ENCODE measurements around the gene LOXL3. TPM values are rescaled to one million over a fixed set of nuclear protein-coding genes. Genes with fewer than 3 reads are reported as not detected.

LOXL3 gene
- total and polyA plus RNA-seq, 2 donors: 8.6 to 14.6 TPM

- Histone ChIP-seq H3K4me3 (ENCODE audit: low read depth, low read length) (no peak overlapping the region), H3K4me1 (ENCODE audit: insufficient read depth) (no peaks in the 10 kb centered on the region), H3K27ac (ENCODE audit: low read depth) (no peak overlapping the region), H3K36me3 (ENCODE audit: insufficient read depth) (no peaks in the 10 kb centered on the region)
- WGBS: 96% methylated on average over 14 of the region's 14 CpGs
- DNase-seq (ENCODE audit: extremely low spot score): no peak
These were observed 48.1 kb downstream of the LOXL3 start for GRCh38 chr2:74505448-74506246.

GRCh38 chr2:74504591-74504990, 49.2 kb downstream of the LOXL3 start:
- Histone ChIP-seq H3K27ac (ENCODE audit: low read depth) (no peak overlapping the region), H3K36me3 (ENCODE audit: insufficient read depth) (no peaks in the 10 kb centered on the region), H3K4me1 (ENCODE audit: insufficient read depth) (no peaks in the 10 kb centered on the region), H3K4me3 (ENCODE audit: low read depth, low read length) (no peak overlapping the region)
- 95% methylated on average over 3 of the region's 3 CpGs for WGBS
- no peak for DNase-seq (ENCODE audit: extremely low spot score)

- H3K4me3 ChIP-seq (ENCODE audit: low read depth, low read length): peak overlapping the region; percentile 48
- H3K27ac ChIP-seq (ENCODE audit: low read depth): no peak overlapping the region
- H3K36me3 ChIP-seq (ENCODE audit: insufficient read depth): no peaks in the 10 kb centered on the region
- DNase-seq (ENCODE audit: extremely low spot score): no peak
- 43% methylated on average over 45 of the region's 45 CpGs for WGBS
- H3K4me1 ChIP-seq (ENCODE audit: insufficient read depth): no peaks in the 10 kb centered on the region
These were observed 50.0 kb downstream of the LOXL3 start for GRCh38 chr2:74503506-74504475.

- no peak overlapping the region for H3K27ac ChIP-seq (ENCODE audit: low read depth)
These were observed 50.8 kb downstream of the LOXL3 start for GRCh38 chr2:74502720-74503505.

GRCh38 chr2:74502147-74502719, 51.5 kb downstream of the LOXL3 start:
- Histone ChIP-seq H3K4me3 (ENCODE audit: low read depth, low read length) (peak overlapping the region; percentile 48), H3K4me1 (ENCODE audit: insufficient read depth) (no peaks in the 10 kb centered on the region), H3K36me3 (ENCODE audit: insufficient read depth) (no peaks in the 10 kb centered on the region), H3K27ac (ENCODE audit: low read depth) (no peak overlapping the region)
- no peak for DNase-seq (ENCODE audit: extremely low spot score)
- WGBS: 29% methylated on average over 32 of the region's 32 CpGs

More at GRCh38 chr2:74502720-74503505, 50.8 kb downstream of the LOXL3 start:
- no peak for DNase-seq (ENCODE audit: extremely low spot score)
- Histone ChIP-seq H3K36me3 (ENCODE audit: insufficient read depth) (no peaks in the 10 kb centered on the region), H3K4me3 (ENCODE audit: low read depth, low read length) (peak overlapping the region; percentile 48), H3K4me1 (ENCODE audit: insufficient read depth) (no peaks in the 10 kb centered on the region)
- WGBS: 3% methylated on average over 67 of the region's 67 CpGs

- Histone ChIP-seq H3K4me1 (ENCODE audit: insufficient read depth) (no peaks in the 10 kb centered on the region), H3K36me3 (ENCODE audit: insufficient read depth) (no peaks in the 10 kb centered on the region), H3K27ac (ENCODE audit: low read depth) (no peak overlapping the region), H3K4me3 (ENCODE audit: low read depth, low read length) (no peak overlapping the region)
- WGBS: 81% methylated on average over 18 of the region's 18 CpGs
- DNase-seq (ENCODE audit: extremely low spot score): no peak
These were observed 52.2 kb downstream of the LOXL3 start for GRCh38 chr2:74501335-74502071.

- no peak for DNase-seq (ENCODE audit: extremely low spot score)
- Histone ChIP-seq H3K27ac (ENCODE audit: low read depth) (no peak overlapping the region), H3K4me3 (ENCODE audit: low read depth, low read length) (no peak overlapping the region), H3K4me1 (ENCODE audit: insufficient read depth) (no peaks in the 10 kb centered on the region), H3K36me3 (ENCODE audit: insufficient read depth) (no peaks in the 10 kb centered on the region)
These were observed 53.2 kb downstream of the LOXL3 start for GRCh38 chr2:74500578-74500946.

GRCh38 chr2:74499940-74500577, 53.7 kb downstream of the LOXL3 start:
- H3K36me3 ChIP-seq (ENCODE audit: insufficient read depth): no peaks in the 10 kb centered on the region
- 47% methylated on average over 15 of the region's 15 CpGs for WGBS
- H3K4me3 ChIP-seq (ENCODE audit: low read depth, low read length): no peak overlapping the region
- no peak for DNase-seq (ENCODE audit: extremely low spot score)
- no peak overlapping the region for H3K27ac ChIP-seq (ENCODE audit: low read depth)
- no peaks in the 10 kb centered on the region for H3K4me1 ChIP-seq (ENCODE audit: insufficient read depth)

GRCh38 chr2:74499267-74499939, 54.3 kb downstream of the LOXL3 start, which contains the start of gene LBX2:
Gene LBX2, minus strand, starts transcription at chr2:74499603. Its CDS starts 66 bp downstream, at chr2:74499537.
- Histone ChIP-seq H3K27ac (ENCODE audit: low read depth) (no peak within 1 kb of the TSS), H3K4me3 (ENCODE audit: low read depth, low read length) (no peak within 1 kb of the TSS), H3K36me3 (ENCODE audit: insufficient read depth) (no peaks in the 10 kb centered on the region), H3K4me1 (ENCODE audit: insufficient read depth) (no peaks in the 10 kb centered on the region)
- DNase-seq (ENCODE audit: extremely low spot score): no peak
- WGBS: 2% methylated on average over 65 of the region's 65 CpGs

- 1% methylated on average over 41 of the region's 41 CpGs for WGBS
- no peak for DNase-seq (ENCODE audit: extremely low spot score)
- Histone ChIP-seq H3K4me1 (ENCODE audit: insufficient read depth) (no peaks in the 10 kb centered on the region), H3K27ac (ENCODE audit: low read depth) (no peak overlapping the region), H3K4me3 (ENCODE audit: low read depth, low read length) (peak overlapping the region; percentile 1), H3K36me3 (ENCODE audit: insufficient read depth) (no peaks in the 10 kb centered on the region)
These were observed 55.1 kb downstream of the LOXL3 start for GRCh38 chr2:74498500-74499266.

- WGBS: 3% methylated on average over 61 of the region's 61 CpGs
- Histone ChIP-seq H3K4me1 (ENCODE audit: insufficient read depth) (no peaks in the 10 kb centered on the region), H3K36me3 (ENCODE audit: insufficient read depth) (no peaks in the 10 kb centered on the region), H3K4me3 (ENCODE audit: low read depth, low read length) (peak overlapping the region; percentile 17), H3K27ac (ENCODE audit: low read depth) (no peak overlapping the region)
- DNase-seq (ENCODE audit: extremely low spot score): no peak
These were observed 55.8 kb downstream of the LOXL3 start for GRCh38 chr2:74497777-74498499.

All from urinary bladder (tissue), 4 donors.